Aorta (tissue), 5 donors: ENCODE data around the gene GRAMD1A. TPM values are rescaled to one million over a fixed set of nuclear protein-coding genes. Genes with fewer than 3 reads are reported as not detected.

Experiments used
- ATAC-seq: fragments of 200-7000 bp; cut with Tn5 transposase; one replicate; pipeline ENCODE4 v1.9.1; 2022; ENCODE audit warnings: moderate library complexity; ENCODE audit not compliant: low FRiP score
- DNase-seq, 2 donors: peaks; one replicate each; pipeline ENCODE4 v3.0.0-alpha.2; 2020
- H3K27ac ChIP-seq, 2 donors: one replicate each; pipeline ENCODE4 v1.5.1; 2013; ENCODE audit warnings: low read length in 2 of 2, mild to moderate bottlenecking in 2 of 2, moderate library complexity in 2 of 2, control low read depth in 1 of 2, inconsistent platforms in 1 of 2, low read depth in 1 of 2
- H3K27me3 ChIP-seq, 2 donors: one replicate each; pipeline ENCODE4 v1.6.1; 2013; ENCODE audit warnings: control low read depth in 1 of 2, low read length in 1 of 2, mild to moderate bottlenecking in 1 of 2, moderate library complexity in 1 of 2; ENCODE audit not compliant: insufficient read depth in 2 of 2, control insufficient read depth in 1 of 2
- H3K36me3 ChIP-seq, 2 donors: one replicate each; pipeline ENCODE4 v1.6.1; 2013; ENCODE audit warnings: control low read depth in 1 of 2, low read length in 1 of 2, mild to moderate bottlenecking in 1 of 2; ENCODE audit not compliant: insufficient read depth in 2 of 2, control insufficient read depth in 1 of 2
- H3K4me1 ChIP-seq, 2 donors: one replicate each; pipeline ENCODE4 v1.6.1; 2013; ENCODE audit warnings: low read length in 2 of 2, control low read depth in 1 of 2, mild to moderate bottlenecking in 1 of 2, moderate library complexity in 1 of 2; ENCODE audit not compliant: insufficient read depth in 2 of 2, control insufficient read depth in 1 of 2
- H3K4me3 ChIP-seq, 2 donors: one replicate each; pipeline ENCODE4 v1.5.1; 2013; ENCODE audit warnings: low read length in 2 of 2, control low read depth in 1 of 2, mild to moderate bottlenecking in 1 of 2
- H3K9me3 ChIP-seq: one replicate; pipeline ENCODE4 v1.6.1; 2013; ENCODE audit warnings: mild to moderate bottlenecking, low read length; ENCODE audit not compliant: control insufficient read depth
- WGBS, 2 donors: extraction: QIAGEN DNeasy Blood & Tissue Kit; methylation state at CpG; one replicate each; pipeline ENCODE4 v1.1.7; 2013; 5-methylcytosine and 5-hydroxymethylcytosine counted together
- intact Hi-C, 2 donors: fragments of 100-400 bp; cut with DNase I; formaldehyde crosslinking; loops; one replicate each; pipeline versions ENCODE4 v1.14.2 to v1.15.0; 2022
- polyA plus RNA-seq, 2 donors: library from polyadenylated mRNA; stranded (reverse); fragments of 200-250 nt; gene quantifications; one replicate each; pipeline ENCODE4 v1.2.3, GENCODE V29; 2013
- total RNA-seq, 2 donors: library from RNA; stranded (reverse); fragmentation: NEBNext Ultra II Directional; extraction: Animal tissue kit (Norgen Biotek cat#: 25700); gene quantifications; one replicate each; pipeline ENCODE4 v1.2.1, GENCODE V29; 2021
- donor health status: healthy with polysubstance abuse.
- donor health status: Bipolar disorder and iron deficiency.
- donor health status: DM: no; HTN: no; CAD: no.
- donor health status: DM: no; HTN: no; CAD: no.
- donor health status: DM: yes; HTN: yes; CAD: no.

The GRAMD1A gene
- total and polyA plus RNA-seq, 4 donors = 13.4 to 92.7 (median 62.3) TPM

DNA sequence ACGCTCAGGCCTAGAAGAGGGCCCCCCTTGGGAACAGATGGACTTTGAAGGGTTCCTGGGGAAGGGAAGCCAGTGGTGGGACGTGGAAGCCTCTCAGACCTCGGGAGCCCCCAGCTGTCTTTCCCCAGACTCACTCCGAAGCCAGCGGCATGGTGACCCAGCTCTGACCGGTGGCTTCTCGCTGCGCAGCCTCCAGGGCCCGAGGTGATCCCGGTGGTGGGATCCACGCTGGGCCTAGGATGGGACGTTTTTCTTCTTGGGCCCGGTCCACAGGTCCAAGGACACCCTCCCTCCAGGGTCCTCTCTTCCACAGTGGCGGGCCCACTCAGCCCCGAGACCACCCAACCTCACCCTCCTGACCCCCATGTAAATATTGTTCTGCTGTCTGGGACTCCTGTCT is 66.0 kb downstream of the GRAMD1A start:
- intact Hi-C loops = loop anchor here (5.0 to 10.0 kb wide), 3 partner anchors 71 to 429 kb away; partner anchors contain the start of genes FXYD1 (in 1 of the 2), FXYD7 (in 1 of the 2), KRTDAP (in 1 of the 2) and LGI4 (in 1 of the 2)
- ATAC-seq = no peak
- Histone ChIP-seq H3K4me1 (no peaks in the 10 kb centered on the region), H3K27me3 (no peaks in the 10 kb centered on the region), H3K36me3 (no peaks in the 10 kb centered on the region), H3K9me3 (peaks cover 3% of the 10 kb centered on the region), H3K4me3 (no peak overlapping the region), H3K27ac (no peak overlapping the region)
- DNase-seq = no peak
- 92 to 94% methylated on average over 14 to 15 of the region's 15 CpGs for WGBS, 2 donors

DNA sequence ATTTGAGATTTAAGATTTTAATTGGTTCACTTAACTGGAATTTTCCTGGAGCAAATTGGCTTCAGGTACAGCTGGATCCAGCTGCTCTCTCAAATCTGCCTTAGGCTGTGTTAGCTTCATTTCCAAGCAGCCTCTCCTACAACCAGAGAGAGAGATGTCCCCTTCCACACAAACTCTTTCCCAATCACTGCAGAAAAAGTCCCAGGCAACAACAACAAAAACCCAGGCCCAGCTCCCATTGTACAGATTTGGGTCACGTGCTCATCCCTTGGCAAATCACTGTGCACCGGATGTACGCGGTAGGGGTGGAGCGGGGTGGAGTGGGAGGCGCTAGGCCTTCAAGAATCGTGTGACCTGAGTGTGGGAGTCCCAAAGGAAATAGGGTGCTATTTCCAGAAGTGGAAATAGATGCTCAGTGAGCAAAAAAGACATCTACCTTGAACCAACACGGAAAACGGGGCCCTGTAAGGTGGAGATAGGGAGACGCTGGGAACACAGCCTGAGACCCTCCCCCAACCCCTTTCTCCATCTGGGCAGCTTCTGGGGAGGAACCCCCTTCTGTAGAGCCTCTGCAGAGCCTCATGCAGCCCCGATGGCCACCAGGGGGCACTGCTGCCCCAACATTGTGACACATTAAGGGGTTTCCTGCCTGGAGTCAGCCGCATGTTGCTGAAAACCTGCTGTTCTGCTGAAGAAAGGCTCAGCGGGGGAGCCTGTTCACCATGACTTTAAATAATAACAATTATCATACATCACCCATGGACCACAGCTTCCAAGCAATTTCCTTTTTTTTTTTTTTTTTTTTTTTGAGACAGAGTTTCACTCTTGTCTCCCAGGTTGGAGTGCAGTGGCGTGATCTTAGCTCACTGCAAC is 66.8 kb downstream of the GRAMD1A start:
- 17 to 23% methylated on average over 13 to 14 of the region's 14 CpGs for WGBS, 2 donors
- intact Hi-C loops = loop anchor here (5.0 to 10.0 kb wide), 3 partner anchors 70 to 428 kb away; partner anchors contain the start of genes FXYD1 (in 1 of the 2), FXYD7 (in 1 of the 2), KRTDAP (in 1 of the 2) and LGI4 (in 1 of the 2)
- Histone ChIP-seq H3K4me1 (no peaks in the 10 kb centered on the region), H3K36me3 (no peaks in the 10 kb centered on the region), H3K27me3 (no peaks in the 10 kb centered on the region), H3K9me3 (peaks cover 3% of the 10 kb centered on the region), H3K4me3 (no peak overlapping the region), H3K27ac (no peak overlapping the region)
- DNase-seq (peak; percentile 91 to 96), ATAC-seq (peak; percentile 86)

DNA sequence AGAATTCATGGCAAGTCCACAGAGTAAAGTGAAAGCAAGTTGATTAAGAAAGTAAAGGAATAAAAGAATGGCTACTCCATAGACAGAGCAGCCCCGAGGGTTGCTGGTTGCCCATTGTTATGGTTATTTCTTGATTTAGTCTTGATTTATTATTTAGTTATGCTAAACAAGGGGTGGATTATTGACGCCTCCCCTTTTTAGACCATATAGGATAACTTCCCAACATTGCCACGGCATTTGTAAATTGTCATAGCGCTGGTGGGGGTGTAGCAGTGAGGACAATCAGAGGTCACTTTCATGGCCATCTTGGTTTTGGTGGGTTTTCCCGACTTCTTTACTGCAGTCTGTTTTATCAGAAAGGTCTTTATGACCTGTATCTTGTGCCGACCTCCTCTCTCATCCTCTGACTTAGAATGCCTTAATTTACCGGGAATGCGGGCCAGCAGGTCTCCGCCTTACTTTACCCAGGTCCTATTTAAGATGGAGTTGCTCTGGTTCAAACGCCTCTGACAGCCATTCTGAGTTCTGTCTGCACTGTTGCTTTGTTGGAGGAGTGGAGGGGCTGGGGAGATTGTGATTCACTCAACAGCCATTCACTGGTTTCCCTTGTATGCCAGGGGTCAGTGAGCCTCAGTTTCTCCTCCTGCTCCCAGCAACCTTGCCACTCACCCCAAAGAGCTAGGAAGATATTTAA is 69.0 kb downstream of the GRAMD1A start:
- Histone ChIP-seq H3K27me3 (no peaks in the 10 kb centered on the region), H3K36me3 (no peaks in the 10 kb centered on the region), H3K4me3 (no peak overlapping the region), H3K4me1 (no peaks in the 10 kb centered on the region), H3K27ac (no peak overlapping the region), H3K9me3 (peaks cover 3% of the 10 kb centered on the region)
- intact Hi-C loops = loop anchor here (5.0 to 10.0 kb wide), 3 partner anchors 68 to 426 kb away; partner anchors contain the start of genes FXYD1 (in 1 of the 2), FXYD7 (in 1 of the 2), KRTDAP (in 1 of the 2) and LGI4 (in 1 of the 2)
- ATAC-seq (no peak), DNase-seq (no peak)
- WGBS, 2 donors = 71 to 77% methylated on average over 10 of the region's 10 CpGs

DNA sequence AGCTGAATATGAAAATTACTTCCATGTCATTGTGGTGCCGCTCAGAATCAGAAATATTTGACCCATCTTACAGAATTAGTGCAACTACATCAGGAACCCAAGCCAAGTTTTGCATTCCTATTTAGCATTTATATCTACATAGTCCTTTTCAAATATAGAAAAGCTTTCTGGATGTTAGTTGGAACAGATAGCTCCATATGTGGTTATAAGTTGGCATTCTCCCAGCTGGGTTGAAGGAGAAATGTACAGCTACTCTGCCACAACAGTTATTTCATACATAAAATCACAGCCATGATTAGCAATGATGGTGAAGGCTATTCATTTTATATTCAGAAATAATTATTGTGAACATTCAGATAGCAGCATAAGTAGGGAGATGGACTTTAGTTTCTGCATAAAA is 69.6 kb downstream of the GRAMD1A start:
- Histone ChIP-seq H3K4me1 (no peaks in the 10 kb centered on the region), H3K4me3 (no peak overlapping the region), H3K9me3 (peaks cover 3% of the 10 kb centered on the region), H3K27me3 (no peaks in the 10 kb centered on the region), H3K36me3 (no peaks in the 10 kb centered on the region), H3K27ac (no peak overlapping the region)
- no peak for ATAC-seq
- intact Hi-C loops = loop anchor here (5.0 to 10.0 kb wide), 3 partner anchors 68 to 425 kb away; partner anchors contain the start of genes FXYD1 (in 1 of the 2), FXYD7 (in 1 of the 2), KRTDAP (in 1 of the 2) and LGI4 (in 1 of the 2)
- no peak for DNase-seq
- 53 to 55% methylated on average over 1 of the region's 1 CpG for WGBS, 2 donors

DNA sequence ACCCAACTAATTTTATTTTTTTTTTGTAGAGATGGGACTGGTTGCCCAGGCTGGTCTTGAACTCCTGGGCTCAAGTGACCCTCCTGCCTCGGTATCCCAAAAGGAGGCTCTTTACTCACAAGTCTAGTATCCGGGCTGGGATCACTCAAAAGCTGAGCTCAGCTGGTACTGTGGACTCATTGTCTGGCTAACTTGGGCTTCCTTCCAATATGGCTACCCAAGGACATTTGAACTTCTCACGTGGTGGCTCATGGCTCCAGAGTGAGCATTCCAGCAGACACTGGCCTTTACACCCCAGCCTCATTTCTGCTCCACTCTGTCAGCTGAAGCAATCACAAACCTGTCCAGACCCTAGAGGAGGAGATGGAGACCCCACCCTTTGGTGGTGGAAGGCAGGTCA is 70.3 kb downstream of the GRAMD1A start:
- no peak for DNase-seq

DNA sequence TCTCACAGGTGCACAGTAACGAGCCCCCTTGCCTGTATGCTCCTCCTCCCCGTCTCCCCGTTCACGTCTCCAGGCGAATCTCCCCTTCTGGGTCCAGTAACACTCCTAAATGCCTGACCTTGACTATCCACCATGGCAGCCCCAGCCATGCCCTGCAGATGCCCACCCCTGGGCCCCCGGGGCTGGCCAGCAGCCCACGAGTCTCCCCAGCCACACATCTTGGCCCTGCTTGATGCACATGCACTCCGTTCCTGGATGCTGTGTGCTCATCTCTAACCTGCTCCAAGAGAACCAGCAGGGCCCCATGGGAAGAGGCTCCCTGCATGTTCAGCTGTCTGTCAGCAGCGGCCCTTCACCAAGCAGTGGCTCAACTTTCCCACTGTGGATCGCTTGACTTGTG is 73.4 kb downstream of the GRAMD1A start:
- Histone ChIP-seq H3K9me3 (peaks cover 3% of the 10 kb centered on the region), H3K36me3 (no peaks in the 10 kb centered on the region), H3K27ac (no peak overlapping the region), H3K4me3 (no peak overlapping the region), H3K27me3 (no peaks in the 10 kb centered on the region), H3K4me1 (no peaks in the 10 kb centered on the region)
- WGBS, 2 donors = 72 to 76% methylated on average over 10 of the region's 10 CpGs
- ATAC-seq = no peak
- no peak for DNase-seq
- intact Hi-C loops = no loop called here

More for the DNA sequence above, 70.3 kb downstream of the GRAMD1A start:
- intact Hi-C loops = no loop called here
- Histone ChIP-seq H3K36me3 (no peaks in the 10 kb centered on the region), H3K27ac (no peak overlapping the region), H3K27me3 (no peaks in the 10 kb centered on the region), H3K4me3 (no peak overlapping the region), H3K4me1 (no peaks in the 10 kb centered on the region), H3K9me3 (peaks cover 3% of the 10 kb centered on the region)
- no peak for ATAC-seq
- WGBS, 2 donors = 92 to 97% methylated on average over 3 of the region's 3 CpGs

DNA sequence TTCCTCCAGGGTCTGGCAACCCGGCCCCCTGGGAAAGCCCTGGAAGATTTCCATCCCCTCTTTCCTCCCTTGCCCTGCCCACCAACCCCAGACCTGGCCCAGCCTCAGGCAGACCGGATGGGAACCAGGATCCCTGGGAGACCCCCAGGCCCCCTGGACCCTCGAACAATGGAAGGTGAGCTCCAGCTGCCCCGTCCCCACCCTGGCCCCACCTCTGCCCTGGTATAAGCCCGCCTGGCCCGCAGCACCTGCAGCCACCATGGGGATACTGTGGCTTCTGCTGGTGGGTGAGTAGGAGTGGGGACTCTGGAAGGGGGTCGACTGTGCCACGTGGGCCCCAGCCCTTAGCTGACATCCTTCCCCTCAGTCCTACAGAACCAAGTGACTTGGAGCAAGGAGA is 73.8 kb downstream of the GRAMD1A start:
- Histone ChIP-seq H3K27me3 (no peaks in the 10 kb centered on the region), H3K27ac (no peak overlapping the region), H3K9me3 (peaks cover 3% of the 10 kb centered on the region), H3K36me3 (no peaks in the 10 kb centered on the region), H3K4me1 (no peaks in the 10 kb centered on the region), H3K4me3 (no peak overlapping the region)
- intact Hi-C loops = no loop called here
- WGBS, 2 donors = 84 to 89% methylated on average over 8 of the region's 8 CpGs
- ATAC-seq = no peak
- DNase-seq = no peak

DNA sequence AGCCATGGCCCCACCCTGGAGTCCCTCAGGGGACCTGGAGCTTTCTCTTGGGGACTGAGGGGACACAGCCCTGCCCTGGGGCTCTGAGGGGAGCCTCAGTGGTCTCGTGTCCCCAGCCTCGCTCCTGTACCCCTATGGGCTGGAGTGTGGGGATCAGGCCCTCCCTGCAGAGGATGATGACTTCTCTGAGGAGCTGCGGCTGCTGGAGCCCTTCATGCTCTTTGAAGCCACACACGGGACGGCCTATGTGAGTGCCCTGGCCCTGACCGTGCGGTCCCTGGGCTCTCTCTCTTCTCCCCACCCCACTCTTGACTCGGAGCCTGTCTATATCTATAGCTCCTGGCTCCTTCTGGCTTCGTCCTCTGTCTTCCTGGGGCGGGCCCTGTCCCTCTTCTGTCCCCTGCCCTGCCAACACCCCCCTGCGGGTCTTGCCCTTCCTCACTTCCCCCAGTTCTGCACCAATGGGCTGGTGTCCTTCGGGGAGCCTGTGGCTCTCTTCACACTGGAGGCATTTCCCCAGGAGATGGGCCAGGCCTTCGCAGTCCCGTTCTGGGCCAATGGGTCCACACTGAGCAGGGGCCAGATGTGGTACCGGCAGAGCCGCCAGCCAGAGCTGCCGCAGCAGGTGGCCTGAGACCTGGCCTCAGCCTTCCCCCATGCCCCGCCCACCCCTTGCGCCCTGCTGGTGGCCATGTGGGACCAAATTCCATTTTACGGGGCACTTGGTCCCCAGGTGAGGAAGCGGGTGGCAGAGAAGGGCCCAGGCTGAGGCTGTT is 74.5 kb downstream of the GRAMD1A start:
- Histone ChIP-seq H3K36me3 (no peaks in the 10 kb centered on the region), H3K27me3 (no peaks in the 10 kb centered on the region), H3K4me1 (no peaks in the 10 kb centered on the region), H3K4me3 (no peak overlapping the region), H3K9me3 (peaks cover 3% of the 10 kb centered on the region), H3K27ac (no peak overlapping the region)
- no peak for DNase-seq
- 84 to 85% methylated on average over 21 of the region's 21 CpGs for WGBS, 2 donors
- ATAC-seq = no peak
- intact Hi-C loops = no loop called here
